Measurements from ENCODE around the gene DKK3. TPM values are rescaled to one million over a fixed set of nuclear protein-coding genes. Genes with fewer than 3 reads are reported as not detected.

Gene DKK3
- polyA plus RNA-seq, 2 of the 4 experiments (the other 2 are of a cell fraction), result 18.4 to 20.8 TPM

GRCh38 chr11:12009617-12010321 lies 1.3 kb upstream of the DKK3 start (continued):
- TF ChIP-seq HMGXB4 (CRISPR knock-in tag; IDR thresholded peaks at IDR 0.05; ENCODE audit: borderline replicate concordance), result no peak
- TF ChIP-seq RFX5 (IDR thresholded peaks at IDR 0.05), result no peak
- TF ChIP-seq MYC (IDR thresholded peaks at IDR 0.05; ENCODE audit: borderline replicate concordance, low read length), result no peak
- TF ChIP-seq E2F6 (IDR thresholded peaks at IDR 0.05; ENCODE audit: borderline replicate concordance, low read depth), result no peak

GRCh38 chr11:12008790-12009616 lies 577 bp upstream of the DKK3 start:
- H3K4me3 ChIP-seq, result peak overlapping the region; percentile 77
- peak overlapping the region; percentile 76 to 89 for H3K27ac ChIP-seq
- peak; percentile 93 to 98 for ATAC-seq
- 13% methylated on average over 13 of the region's 76 CpGs for WGBS (ENCODE audit: missing lambda C conversion rate)
- FAIRE-seq, result no peak
- H3K9me3 ChIP-seq, result no peaks in the 10 kb centered on the region
- ChIA-PET POLR2A (interaction anchor here (0.6 to 2.6 kb wide), 3 partner anchors 32 to 920 kb away, joined by 4 to 7 read pairs (median 4); partner anchors contain the start of gene PARVA), CTCF (interaction anchor here (1.0 to 2.2 kb wide), 7 partner anchors 13 to 273 kb away, joined by 3 to 9 read pairs (median 4); no protein-coding TSS in a partner anchor)
- H3K4me1 ChIP-seq, result peaks cover 18% of the 10 kb centered on the region
- H3K4me2 ChIP-seq, result peak overlapping the region; percentile 85
- TF ChIP-seq JUN (IDR thresholded peaks at IDR 0.05), result peak in 1 of 2 experiments; percentile 15; a peak in 1 of 5 replicates
- TF ChIP-seq SMC3 (IDR thresholded peaks at IDR 0.05), result peak; percentile 8; the same call in 1 of the 3 replicates
- no peak for TF ChIP-seq ESRRA (IDR thresholded peaks at IDR 0.05; ENCODE audit: borderline replicate concordance, low read length)
- peak; percentile 38 to 58 for DNase-seq (ENCODE audit: low read depth in 1 of 2, low spot score in 1 of 2)

GRCh38 chr11:12007230-12007593 lies 1.2 kb downstream of the DKK3 start:
- POLR2A ChIA-PET, result no interaction called here

More at GRCh38 chr11:12007230-12007593, 1.2 kb downstream of the DKK3 start:
- ATAC-seq (no peak), FAIRE-seq (no peak), DNase-seq (ENCODE audit: low read depth in 1 of 2, low spot score in 1 of 2) (no peak)
- WGBS (ENCODE audit: missing lambda C conversion rate), result 89% methylated on average over 5 of the region's 5 CpGs
- Histone ChIP-seq H3K4me1 (peaks cover 18% of the 10 kb centered on the region), H3K9me3 (no peaks in the 10 kb centered on the region), H3K4me3 (no peak overlapping the region), H3K27ac (no peak overlapping the region), H3K4me2 (no peak overlapping the region)
- TF ChIP-seq GATA3 (IDR thresholded peaks at IDR 0.05; ENCODE audit: borderline replicate concordance) (no peak), CHD2 (IDR thresholded peaks at IDR 0.05; ENCODE audit: low read length, partially characterized antibody) (no peak), ESRRA (IDR thresholded peaks at IDR 0.05; ENCODE audit: borderline replicate concordance, low read length) (no peak), SREBF2 (IDR thresholded peaks at IDR 0.05) (no peak), NFE2L2 (conservative IDR thresholded peaks at IDR 0.05; ENCODE audit: low read length) (no peak), EHMT2 (IDR thresholded peaks at IDR 0.05; ENCODE audit: low read depth) (no peak), MYC (IDR thresholded peaks at IDR 0.05; ENCODE audit: borderline replicate concordance, low read length) (no peak), ZNF302 (CRISPR knock-in tag; IDR thresholded peaks at IDR 0.05) (no peak), CEBPB (IDR thresholded peaks at IDR 0.05) (no peak), HMGXB4 (CRISPR knock-in tag; IDR thresholded peaks at IDR 0.05; ENCODE audit: borderline replicate concordance) (no peak), RNF2 (IDR thresholded peaks at IDR 0.05; ENCODE audit: borderline replicate concordance, low read depth) (no peak)
- CTCF ChIA-PET, result interaction anchor here (0.5 to 4.3 kb wide), 6 partner anchors 41 to 972 kb away, joined by 3 to 17 read pairs (median 4); no protein-coding TSS in a partner anchor

Data from A549 (cell line).